GM20431 (cell line): ENCODE results near the gene ULBP2.
"Not testable (repeated sequence)": the region's sequence is repeated elsewhere in the genome, so short reads cannot be mapped to it uniquely, and the experiment has no call there.

ENCODE experiments used
- in situ Hi-C: fragments of 300-500 bp; cut with MseI, MboI; formaldehyde crosslinking; loops from one replicate; pipeline ENCODE4 v1.15.0; 2020; ENCODE audit warnings: low sequenced_read_pairs; ENCODE audit not compliant: unreplicated experiment

The ULBP2 gene

DNA sequence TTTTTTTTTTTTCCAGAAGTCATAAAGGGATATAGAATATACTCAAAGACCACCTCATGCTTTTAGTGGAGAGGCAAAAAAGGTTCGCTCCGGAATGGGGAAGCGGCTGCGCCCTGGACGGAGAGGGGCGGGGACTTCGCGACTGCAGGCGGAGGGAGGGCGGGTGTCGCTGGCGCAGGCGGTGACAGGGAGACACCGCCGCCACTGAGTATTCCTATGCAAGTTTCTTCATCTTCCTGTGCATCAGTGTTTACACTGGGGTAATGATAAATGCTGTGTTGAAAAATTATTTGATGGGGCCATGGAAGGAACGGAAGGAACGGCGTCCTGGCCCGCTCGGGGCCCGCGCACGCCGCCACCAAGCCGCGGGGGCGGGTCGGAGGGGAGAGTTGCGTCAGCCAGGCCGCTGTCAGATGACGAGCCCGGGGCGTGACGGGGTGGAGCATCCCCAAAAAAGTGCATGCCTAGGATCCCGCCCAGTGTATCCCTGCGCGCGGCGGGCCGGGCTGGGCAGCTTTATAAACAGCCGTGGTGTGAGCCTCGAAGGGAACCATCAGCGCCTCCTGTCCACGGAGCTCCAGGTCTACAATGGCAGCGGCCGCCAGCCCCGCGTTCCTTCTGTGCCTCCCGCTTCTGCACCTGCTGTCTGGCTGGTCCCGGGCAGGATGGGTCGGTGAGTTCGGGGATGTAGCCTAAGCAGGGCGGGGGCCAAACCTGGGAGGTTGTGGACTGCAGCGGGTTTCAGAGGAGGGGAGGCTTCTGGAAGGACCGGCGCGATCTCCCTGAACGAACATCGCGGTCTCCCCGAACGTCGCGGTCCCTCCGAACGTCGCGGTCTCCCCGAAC is 21.9 kb downstream of the ULBP2 start, which contains the start of gene ULBP1:
ULBP1 (plus strand) TSS at position 482 of the 846 bp plus-strand sequence; CDS start at position 589, 107 bp downstream.
- in situ Hi-C loops: no loop called here

DNA sequence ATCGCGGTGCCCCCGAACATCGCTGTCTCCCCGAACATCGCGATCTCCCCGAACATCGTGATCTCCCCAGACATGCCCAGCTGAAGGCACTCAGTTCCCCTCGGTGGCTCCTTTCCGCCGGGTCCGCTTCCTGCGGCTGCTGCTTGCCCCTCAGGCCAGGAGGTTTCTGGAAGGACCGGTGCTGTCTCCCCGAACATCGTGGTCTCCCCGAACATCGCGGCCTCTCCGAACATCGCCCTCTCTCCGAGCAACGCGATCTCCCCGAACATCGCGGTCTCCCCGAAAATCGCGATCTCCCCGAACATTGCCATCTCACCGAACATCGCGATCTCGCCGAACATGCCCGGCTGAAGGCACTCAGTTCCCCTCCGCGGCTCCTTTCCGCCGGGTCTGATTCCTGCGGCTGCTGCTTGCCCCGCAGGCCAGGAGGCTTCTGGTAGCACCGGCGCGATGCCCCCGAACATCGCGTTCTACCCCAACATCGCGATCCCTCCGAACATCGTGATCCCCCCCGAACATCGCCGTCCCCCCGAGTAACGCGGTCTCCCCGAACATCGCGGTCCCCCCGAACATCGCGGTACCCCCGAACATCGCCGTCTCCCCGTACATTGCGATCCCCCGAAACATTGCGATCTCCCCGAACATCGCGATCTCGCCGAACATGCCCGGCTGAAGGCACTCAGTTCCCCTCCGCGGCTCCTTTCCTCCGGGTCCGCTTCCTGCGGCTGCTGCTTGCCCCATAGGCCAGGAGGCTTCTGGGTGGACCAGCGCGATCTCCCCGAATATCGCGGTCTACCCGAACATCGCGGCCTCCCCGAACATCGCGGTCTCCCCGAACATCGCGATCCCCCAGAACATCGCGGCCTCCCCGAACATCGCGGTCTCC is 22.7 kb downstream of the ULBP2 start:
- in situ Hi-C loops: no loop called here

DNA sequence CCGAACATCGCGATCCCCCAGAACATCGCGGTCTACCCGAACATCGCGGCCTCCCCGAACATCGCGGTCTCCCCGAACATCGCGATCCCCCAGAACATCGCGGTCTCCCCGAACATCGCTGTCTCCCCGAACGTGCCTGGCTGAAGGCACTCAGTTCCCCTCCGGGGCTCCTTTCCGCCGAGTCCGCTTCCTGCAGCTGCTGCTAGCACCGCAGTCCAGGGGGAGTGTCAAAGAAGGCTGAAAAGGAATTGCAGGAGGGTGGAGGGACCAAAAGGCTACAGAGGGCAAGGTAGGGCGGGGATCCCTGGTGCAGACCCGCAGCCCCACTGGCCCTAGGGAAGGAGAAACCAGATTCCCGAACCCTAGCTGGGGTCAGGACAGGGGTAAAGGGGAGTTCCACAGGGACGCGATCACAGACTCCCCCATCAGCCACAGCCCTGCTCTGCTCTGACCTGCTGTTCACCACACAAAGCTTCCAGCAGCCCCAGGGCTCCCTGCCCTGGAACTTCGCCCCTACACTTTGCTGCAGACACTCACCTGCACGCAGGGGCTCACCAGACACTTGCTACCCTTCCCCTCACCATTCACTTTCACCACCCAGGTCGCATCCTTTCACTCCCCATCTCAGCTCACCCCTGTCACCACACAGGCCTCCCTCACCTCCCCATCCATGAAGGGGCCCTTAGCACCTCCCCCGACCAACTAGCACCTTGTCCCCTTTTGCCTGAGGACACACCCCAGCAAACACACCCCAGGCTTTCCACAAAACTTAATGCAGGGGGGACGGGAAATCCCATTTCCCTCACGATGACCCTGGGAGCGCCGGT is 23.6 kb downstream of the ULBP2 start:
- in situ Hi-C loops: no loop called here

DNA sequence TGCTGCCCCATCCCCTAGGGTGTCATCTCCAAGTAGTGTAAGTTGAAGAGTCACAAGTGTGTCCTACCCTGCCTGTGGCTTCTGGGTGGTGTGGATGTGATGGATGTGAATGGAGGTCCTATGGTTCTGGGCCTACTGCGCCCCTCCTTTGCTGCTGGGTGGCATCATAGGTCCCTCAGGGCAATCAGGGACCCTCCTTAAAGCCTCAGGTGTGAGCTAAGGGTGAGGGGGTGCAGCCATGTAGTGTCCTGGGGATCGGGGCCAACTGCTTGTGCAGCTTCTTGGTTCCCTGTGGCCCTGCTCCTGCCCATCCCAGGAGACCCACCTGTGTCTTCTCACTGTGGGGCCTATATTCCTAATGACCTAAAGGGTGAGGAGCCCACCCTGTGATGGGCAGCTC is 24.5 kb downstream of the ULBP2 start:
- in situ Hi-C loops: not testable (repeated sequence)

DNA sequence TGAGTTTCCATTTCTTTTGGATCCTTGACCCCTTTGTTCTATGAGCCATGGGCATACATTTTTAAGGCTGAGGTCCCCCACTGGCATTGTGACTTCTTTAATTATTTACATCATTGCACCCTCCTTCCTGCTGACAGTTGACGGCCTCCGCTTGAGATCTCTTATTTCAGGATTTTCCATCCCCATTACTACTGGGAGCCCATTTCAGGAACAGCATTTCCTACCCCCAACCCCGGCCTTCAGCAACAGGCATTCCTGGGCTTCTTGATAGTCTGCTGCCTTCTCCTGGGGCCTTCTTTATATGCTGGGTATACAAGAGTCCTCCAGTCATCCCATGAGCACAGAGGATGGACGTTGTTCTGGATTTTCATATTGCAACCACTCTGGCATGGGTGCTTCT is 25.8 kb downstream of the ULBP2 start:
- in situ Hi-C loops: no loop called here

DNA sequence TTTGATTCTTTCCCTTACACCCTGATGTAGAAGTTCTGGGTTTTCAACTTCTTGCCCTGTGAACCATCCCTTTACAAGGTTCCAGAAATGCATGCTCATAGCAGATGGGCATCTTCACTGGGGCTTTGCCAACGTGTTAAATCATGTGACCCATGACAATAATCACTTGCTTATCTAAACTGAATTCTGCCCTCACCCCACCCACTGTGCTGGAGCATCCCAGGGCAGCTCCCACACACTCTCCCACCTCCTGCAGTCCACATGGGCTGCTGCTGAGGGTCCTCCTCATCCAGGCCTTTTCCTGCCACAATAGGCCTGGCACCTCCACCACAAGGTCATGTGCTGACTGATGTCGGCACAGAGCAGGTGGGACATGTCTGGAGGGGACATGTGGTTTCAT is 26.2 kb downstream of the ULBP2 start:
- in situ Hi-C loops: not testable (repeated sequence)

DNA sequence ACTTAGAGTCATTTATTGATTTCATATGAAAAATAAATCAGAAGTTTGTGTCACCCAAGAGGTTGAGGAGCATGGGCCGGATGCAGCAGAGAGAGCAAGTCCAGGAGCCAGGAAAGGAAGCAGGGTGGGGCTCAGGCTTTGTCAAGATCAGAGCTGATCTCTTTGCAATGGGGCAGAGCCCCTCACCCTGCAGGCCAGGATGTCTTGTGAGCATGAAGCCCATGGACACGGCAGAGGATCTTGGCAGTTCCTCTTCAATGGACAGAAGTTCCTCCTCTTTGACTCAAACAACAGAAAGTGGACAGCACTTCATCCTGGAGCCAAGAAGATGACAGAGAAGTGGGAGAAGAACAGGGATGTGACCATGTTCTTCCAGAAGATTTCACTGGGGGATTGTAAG is 27.1 kb downstream of the ULBP2 start:
- in situ Hi-C loops: not testable (repeated sequence)

DNA sequence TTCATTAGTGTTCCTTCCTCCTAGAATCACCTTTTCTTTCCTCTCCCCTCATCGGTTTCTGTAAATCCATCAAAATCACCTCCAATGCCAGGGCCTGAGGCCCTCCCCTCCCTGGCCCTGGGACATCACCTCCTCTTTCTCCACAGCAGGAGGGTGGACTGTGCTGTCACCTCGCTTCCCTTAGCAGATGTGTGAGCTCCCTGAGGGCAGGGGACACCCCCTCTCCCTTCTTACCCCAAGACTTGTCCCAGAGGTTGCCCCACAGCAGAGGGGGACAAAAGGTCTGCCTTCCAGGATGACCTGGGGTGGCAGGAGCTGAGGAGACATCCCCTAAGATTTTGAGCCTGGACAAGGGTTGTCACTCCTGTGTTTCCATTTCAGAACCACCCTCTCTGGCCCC is 27.8 kb downstream of the ULBP2 start:
- in situ Hi-C loops: no loop called here

DNA sequence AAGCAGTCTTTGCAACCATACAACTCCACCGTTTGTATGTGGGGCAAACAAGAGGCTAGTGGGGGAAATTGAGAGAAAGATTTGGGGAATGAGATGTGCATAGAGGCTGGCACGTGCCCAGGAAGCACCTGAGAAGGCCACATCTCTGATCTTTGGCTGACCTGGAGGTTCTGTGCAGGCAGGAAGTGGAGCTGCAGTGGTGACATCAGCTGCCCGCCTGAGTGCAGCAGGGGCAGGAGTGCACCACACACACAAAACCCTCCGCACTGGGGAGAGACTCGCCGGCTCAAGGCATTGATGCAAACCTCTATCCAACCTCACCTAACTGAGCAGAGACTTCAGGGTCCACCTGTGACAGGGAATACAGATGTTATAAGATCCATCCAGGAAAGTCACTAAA is 32.6 kb downstream of the ULBP2 start:
- in situ Hi-C loops: not testable (repeated sequence)

DNA sequence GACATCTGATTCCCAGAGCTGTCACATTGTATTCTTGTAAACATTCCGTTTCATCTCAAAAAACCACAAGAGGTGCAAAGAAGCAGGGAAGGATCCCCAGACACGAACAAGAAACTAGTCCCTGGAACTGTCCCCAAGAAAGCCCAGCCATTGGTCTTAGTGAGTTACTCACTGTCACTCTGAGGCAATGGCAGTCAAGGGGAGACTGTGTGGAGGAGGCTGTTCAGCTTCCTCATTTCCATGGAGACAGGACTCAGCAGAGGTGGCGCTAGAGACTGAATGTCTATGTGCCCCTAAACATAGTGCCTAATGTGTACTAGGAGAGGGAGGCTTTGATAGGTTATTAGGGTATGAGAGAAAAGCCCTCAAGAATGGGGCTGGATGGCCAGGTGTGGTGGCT is 33.0 kb downstream of the ULBP2 start:
- in situ Hi-C loops: no loop called here

DNA sequence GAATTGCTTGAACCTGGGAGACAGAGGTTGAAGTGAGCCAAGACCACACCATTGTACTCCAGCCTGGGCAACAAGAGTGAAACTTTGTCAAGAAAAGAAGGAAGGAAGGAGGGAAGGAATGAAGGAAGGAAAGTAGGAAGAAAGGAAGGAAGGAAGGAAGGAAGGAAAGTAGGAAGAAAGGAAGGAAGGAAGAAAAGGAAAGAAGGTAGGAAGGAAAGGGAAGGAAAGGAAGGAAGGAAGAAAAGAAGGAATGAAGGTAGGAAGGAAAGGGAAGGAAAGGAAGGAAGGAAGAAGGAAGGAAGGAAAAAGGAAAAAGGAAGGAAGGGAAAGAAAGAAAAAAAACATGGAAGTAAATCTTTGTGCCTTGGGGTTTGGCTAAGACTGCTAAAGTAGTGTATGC is 33.6 kb downstream of the ULBP2 start:
- in situ Hi-C loops: no loop called here

DNA sequence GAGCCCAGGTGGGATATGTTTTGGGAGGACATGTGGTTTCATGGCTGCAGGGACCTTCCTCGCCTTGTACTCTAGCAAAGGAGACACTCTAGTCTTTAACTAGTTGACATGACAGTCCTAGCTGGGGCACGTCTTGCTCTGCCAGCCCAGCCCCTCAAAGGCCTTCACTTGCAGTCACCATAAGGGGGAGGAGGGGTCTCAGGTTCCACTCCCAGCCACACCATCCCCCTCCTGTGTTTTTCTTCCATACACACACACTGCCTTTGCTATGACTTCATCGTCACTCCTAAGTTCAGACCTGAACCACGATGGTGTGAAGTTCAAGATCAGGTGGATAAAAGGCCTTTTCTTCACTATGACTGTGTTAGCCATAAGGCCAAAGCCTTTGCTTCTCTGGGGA is 35.4 kb downstream of the ULBP2 start:
- in situ Hi-C loops: no loop called here

DNA sequence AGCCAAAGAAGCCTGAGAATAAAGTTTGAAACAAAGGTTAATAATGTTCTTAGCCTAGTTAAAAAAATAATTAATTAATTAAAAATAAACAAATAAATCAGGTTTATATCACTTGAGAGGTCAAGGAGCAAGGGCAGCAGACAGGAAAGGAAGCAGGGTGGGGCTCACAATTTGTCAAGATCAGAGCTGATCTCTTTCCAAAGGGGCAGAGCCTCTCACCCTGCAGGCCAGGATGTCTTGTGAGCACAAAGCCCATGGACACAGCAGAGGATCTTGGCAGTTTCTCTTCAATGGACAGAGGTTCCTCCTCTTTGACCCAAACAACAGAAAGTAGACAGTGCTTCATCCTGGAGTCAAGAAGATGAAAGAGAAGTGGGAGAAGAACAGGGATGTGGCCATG is 36.8 kb downstream of the ULBP2 start:
- in situ Hi-C loops: no loop called here

DNA sequence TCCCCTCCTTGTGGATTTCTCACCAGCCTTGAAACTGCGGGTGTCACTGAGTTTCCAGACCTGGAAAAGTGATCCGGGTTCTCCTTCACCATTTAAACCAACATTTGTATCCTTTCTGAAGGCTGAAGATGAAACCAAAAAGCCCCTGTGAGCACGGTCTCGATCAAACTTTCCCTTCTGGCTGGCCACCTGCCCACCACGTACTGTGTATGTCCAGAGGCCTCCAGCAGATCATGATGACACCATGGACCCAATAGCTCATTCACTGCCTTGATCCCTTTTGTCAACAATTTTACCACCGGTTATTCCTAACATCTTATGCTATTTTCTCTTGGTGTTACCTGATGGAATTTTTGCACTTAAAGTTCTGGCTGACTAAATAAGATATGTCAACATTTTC is 37.5 kb downstream of the ULBP2 start:
- in situ Hi-C loops: no loop called here

DNA sequence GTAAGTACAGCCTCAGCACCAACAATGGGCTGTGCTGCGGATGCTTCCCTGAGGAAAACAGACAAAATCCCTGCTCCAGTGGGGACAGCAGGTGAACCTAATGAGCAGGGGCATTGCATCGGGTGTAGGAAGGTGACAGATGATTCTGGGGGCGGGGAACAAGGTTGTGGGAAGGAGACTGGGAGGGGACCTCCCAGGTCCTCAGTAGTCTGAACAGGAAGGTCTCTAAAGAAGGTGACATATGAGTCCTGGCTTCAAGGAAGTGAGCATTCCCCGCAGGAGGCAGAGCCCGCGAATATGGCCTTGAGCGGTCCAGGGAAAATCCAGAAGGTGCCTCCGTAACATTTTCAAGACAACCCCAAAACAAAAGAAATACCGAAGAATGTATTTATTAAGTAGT is 41.3 kb downstream of the ULBP2 start:
- in situ Hi-C loops: no loop called here

DNA sequence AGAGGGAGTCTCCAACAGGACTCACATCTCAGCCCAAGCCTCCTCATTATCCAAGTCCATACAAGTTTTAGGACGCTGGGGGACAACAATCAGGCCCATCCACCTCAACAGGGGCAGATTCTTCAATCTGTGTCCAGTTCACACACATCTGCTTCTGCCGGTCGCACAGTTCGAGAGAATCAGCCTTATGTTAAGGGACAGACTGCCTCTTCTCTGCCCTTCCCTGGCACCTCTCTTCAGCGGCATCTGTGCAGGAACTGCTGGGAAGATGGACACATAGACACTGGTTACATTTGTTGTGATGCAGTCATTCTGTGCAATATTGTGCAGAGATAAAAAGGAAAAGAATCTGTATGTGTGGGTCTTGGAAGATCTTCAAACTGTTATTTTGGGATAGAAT is 43.0 kb downstream of the ULBP2 start:
- in situ Hi-C loops: no loop called here

DNA sequence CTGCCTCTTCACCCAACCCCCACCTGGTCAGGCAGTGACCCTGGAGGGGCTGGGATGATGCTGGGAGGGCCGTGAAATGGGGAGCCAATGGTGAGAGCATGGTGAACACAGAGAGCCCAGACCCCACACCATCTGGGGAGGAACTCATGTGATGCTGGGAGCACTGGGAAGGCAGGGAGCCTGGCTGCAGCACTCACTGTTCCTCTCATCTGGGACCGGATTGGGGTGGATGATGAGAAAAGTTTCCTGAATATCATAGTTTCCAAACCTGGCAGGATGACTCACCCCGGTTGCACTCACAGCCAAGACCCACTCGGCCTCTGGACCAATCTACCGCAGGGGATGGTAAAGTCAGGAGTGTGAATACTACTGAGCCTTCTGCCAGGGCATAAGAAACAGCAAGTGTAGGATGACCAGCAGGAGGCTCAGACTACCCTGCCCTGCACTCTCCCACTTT is 43.7 kb downstream of the ULBP2 start:
- in situ Hi-C loops: no loop called here

DNA sequence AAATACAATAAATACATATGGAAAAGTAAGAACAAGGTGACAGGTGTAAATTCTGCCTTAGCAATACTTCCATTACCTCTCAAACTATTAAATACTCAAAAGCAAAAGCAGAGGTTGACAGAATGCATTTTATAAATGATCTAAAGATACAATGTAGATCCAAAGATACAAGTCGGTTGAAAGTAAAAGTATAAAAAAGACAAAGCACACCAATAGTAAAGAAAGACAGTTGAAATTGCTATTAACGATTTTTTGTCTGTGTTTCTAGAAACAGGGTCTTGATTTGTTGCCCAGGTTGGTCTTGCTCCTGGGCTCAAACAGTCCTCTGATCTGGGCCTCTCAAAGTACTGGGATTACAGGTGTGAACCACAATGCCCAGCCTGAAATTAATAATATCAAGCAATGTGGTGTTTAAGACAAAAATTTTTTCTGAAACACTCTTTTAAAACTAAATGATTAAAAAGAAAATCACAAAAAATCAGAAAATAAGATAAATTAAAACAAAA is 45.8 kb downstream of the ULBP2 start:
- in situ Hi-C loops: no loop called here

DNA sequence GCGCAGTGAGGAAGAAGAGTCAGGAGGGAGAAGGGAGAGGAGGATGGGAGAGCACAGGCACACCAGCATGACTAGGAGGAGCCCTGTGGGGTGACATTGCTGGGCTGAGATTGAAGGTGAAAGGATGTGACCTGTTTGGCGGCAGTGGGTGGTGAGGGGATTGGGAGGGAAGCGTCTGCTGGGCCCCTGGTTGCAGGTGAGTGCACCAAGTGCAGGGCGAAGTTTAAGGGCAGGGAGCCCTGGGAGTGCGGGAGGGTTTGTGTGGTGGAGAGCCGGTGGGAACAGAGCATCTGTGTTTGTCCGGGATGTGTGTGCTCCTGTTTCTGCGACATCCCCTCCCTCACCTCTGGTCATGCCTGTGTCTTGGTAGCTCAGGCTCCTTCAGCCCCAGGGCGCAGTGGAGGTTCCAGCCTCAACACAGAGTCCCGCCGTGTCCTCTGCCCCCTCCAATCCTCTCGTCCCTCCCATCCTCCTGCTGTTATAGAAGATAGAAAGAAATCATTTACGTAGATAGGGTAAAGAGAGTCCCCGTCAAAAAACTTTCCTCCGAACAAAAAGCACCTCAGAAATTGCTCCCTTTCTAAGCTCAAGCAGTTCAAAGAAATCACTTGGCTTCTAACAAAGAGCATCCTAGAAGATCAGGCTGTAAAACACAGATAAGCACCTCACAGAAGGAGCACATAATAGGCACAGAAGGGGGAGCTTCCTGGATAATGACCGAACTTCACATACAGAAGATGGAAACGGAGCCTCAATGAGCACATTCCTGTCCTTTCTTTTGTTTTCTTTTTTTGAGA is 46.9 kb downstream of the ULBP2 start:
- in situ Hi-C loops: no loop called here
